ENCODE measurements around the gene KAT5. TPM values are rescaled to one million over a fixed set of nuclear protein-coding genes. Genes with fewer than 3 reads are reported as not detected.
"Not testable (repeated sequence)": the region's sequence is repeated elsewhere in the genome, so short reads cannot be mapped to it uniquely, and the experiment has no call there.

KAT5 gene
- total RNA-seq, 1 experiment from 2014 or later: 49.6 TPM

- H3K79me2 ChIP-seq (ENCODE audit: low read depth): no peaks in the 10 kb centered on the region
- H3K36me3 ChIP-seq (ENCODE audit: low read depth): no peaks in the 10 kb centered on the region
- TF ChIP-seq CTCF (conservative IDR thresholded peaks at IDR 0.05): no peak
- no peak for TF ChIP-seq EZH2 (IDR thresholded peaks at IDR 0.05; ENCODE audit: low read depth)
- H4K20me1 ChIP-seq (ENCODE audit: insufficient read depth): no peaks in the 10 kb centered on the region
- H3K27ac ChIP-seq: no peak overlapping the region
- peaks cover 21% of the 10 kb centered on the region; the same call in 1 of the 2 replicates for H3F3A ChIP-seq (ENCODE audit: insufficient read depth, low read depth)
- H3K9me3 ChIP-seq (ENCODE audit: insufficient read depth, low read depth): peaks cover 3% of the 10 kb centered on the region; the same call in 1 of the 2 replicates
- intact Hi-C loops (cut with micrococcal nuclease; ENCODE audit: unreplicated experiment): no loop called here
- CTCF ChIA-PET: interaction anchor here (0.6 kb wide), 1 partner anchor 12 kb away, joined by 3 read pairs; no protein-coding TSS in a partner anchor
- H2AFZ ChIP-seq: no peak overlapping the region
- POLR2A ChIA-PET (ENCODE audit: unreplicated experiment): no interaction called here
- H3K4me2 ChIP-seq: no peak overlapping the region
- DNase-seq: no peak
- H3K9me2 ChIP-seq (ENCODE audit: insufficient read depth): no peaks in the 10 kb centered on the region
- H3K4me3 ChIP-seq: no peak overlapping the region
- no peaks in the 10 kb centered on the region for H3K27me3 ChIP-seq (ENCODE audit: insufficient read depth, low read depth)
- BruUV-seq (replicated peaks): no TSS peak
- H3K4me1 ChIP-seq (replicated peaks; ENCODE audit: insufficient read depth): peaks cover 20% of the 10 kb centered on the region
Measured at GRCh38 chr11:65766535-65766934, 54.5 kb downstream of the KAT5 start.

- Histone ChIP-seq H3K4me3 (no peak overlapping the region), H3F3A (ENCODE audit: insufficient read depth, low read depth) (peaks cover 28% of the 10 kb centered on the region; the same call in 1 of the 2 replicates), H3K9me2 (ENCODE audit: insufficient read depth) (no peaks in the 10 kb centered on the region), H3K79me2 (ENCODE audit: low read depth) (no peaks in the 10 kb centered on the region), H3K27me3 (ENCODE audit: insufficient read depth, low read depth) (no peaks in the 10 kb centered on the region), H4K20me1 (ENCODE audit: insufficient read depth) (no peaks in the 10 kb centered on the region), H3K4me1 (replicated peaks; ENCODE audit: insufficient read depth) (peaks cover 20% of the 10 kb centered on the region), H3K36me3 (ENCODE audit: low read depth) (no peaks in the 10 kb centered on the region), H2AFZ (no peak overlapping the region), H3K9me3 (ENCODE audit: insufficient read depth, low read depth) (peaks cover 3% of the 10 kb centered on the region; the same call in 1 of the 2 replicates), H3K27ac (no peak overlapping the region), H3K4me2 (no peak overlapping the region)
- DNase-seq: no peak
- no TSS peak for BruUV-seq (replicated peaks)
- ChIA-PET POLR2A (ENCODE audit: unreplicated experiment) (no interaction called here), CTCF (interaction anchor here (0.6 to 0.7 kb wide), 5 partner anchors 9 to 1446 kb away, joined by 3 to 4 read pairs (median 3); no protein-coding TSS in a partner anchor)
- no peak for TF ChIP-seq EZH2 (IDR thresholded peaks at IDR 0.05; ENCODE audit: low read depth)
- no peak for TF ChIP-seq CTCF (conservative IDR thresholded peaks at IDR 0.05)
- intact Hi-C loops (cut with micrococcal nuclease; ENCODE audit: unreplicated experiment): no loop called here
Measured at GRCh38 chr11:65767406-65767805, 55.4 kb downstream of the KAT5 start.

- H3K27me3 ChIP-seq (ENCODE audit: insufficient read depth, low read depth); H4K20me1 ChIP-seq (ENCODE audit: insufficient read depth); H3K4me2 ChIP-seq; H2AFZ ChIP-seq; H3K36me3 ChIP-seq (ENCODE audit: low read depth); POLR2A ChIA-PET (ENCODE audit: unreplicated experiment); H3K9me2 ChIP-seq (ENCODE audit: insufficient read depth); H3K4me3 ChIP-seq; H3K9me3 ChIP-seq (ENCODE audit: insufficient read depth, low read depth); DNase-seq; intact Hi-C loops (cut with micrococcal nuclease; ENCODE audit: unreplicated experiment); H3K27ac ChIP-seq; BruUV-seq (replicated peaks); H3K79me2 ChIP-seq (ENCODE audit: low read depth): not testable (repeated sequence)
- peaks cover 28% of the 10 kb centered on the region; the same call in 1 of the 2 replicates for H3F3A ChIP-seq (ENCODE audit: insufficient read depth, low read depth)
- CTCF ChIA-PET: interaction anchor here (0.6 to 0.7 kb wide), 5 partner anchors 9 to 1445 kb away, joined by 3 to 4 read pairs (median 3); no protein-coding TSS in a partner anchor
- peaks cover 20% of the 10 kb centered on the region for H3K4me1 ChIP-seq (replicated peaks; ENCODE audit: insufficient read depth)
Measured at GRCh38 chr11:65767806-65768205, 55.8 kb downstream of the KAT5 start.

Other genes starting within 250 kb of the KAT5 start
- 6,494 and 7,852 TPM in 2 replicates for gene MALAT1, start 213.2 kb upstream of the KAT5 start, total RNA-seq (2021)
- gene SCYL1, start 187.2 kb upstream of the KAT5 start, total RNA-seq (2021): 106 and 135 TPM in 2 replicates
- gene LTBP3, start 153.9 kb upstream of the KAT5 start, total RNA-seq (2021): 455 and 553 TPM in 2 replicates
- 51.4 and 53.5 TPM in 2 replicates for gene ZNRD2, start 141.8 kb upstream of the KAT5 start, total RNA-seq (2021)
- gene FAM89B, start 139.7 kb upstream of the KAT5 start, total RNA-seq (2021): 51.7 and 53.3 TPM in 2 replicates
- gene EHBP1L1, start 136.2 kb upstream of the KAT5 start, total RNA-seq (2021): 123 and 170 TPM in 2 replicates
- 2.1 TPM in 1 of 2 replicates, not detected in the other for gene KCNK7, start 116.5 kb upstream of the KAT5 start, total RNA-seq (2021)
- 87.2 and 90.3 TPM in 2 replicates for gene MAP3K11, start 98.0 kb upstream of the KAT5 start, total RNA-seq (2021)
- gene PCNX3, start 96.5 kb upstream of the KAT5 start, total RNA-seq (2021): 76.9 and 85.9 TPM in 2 replicates
- 65.6 and 81.3 TPM in 2 replicates for gene SIPA1, start 74.2 kb upstream of the KAT5 start, total RNA-seq (2021)
- gene RELA, start 49.3 kb upstream of the KAT5 start, total RNA-seq (2021): 59.5 and 86.8 TPM in 2 replicates
- 31.8 and 42.4 TPM in 2 replicates for gene RNASEH2C, start 8.5 kb downstream of the KAT5 start, total RNA-seq (2021)
- gene AP5B1, start 68.7 kb downstream of the KAT5 start, total RNA-seq (2021): 20.8 and 28.0 TPM in 2 replicates
- gene OVOL1, start 74.8 kb downstream of the KAT5 start, total RNA-seq (2021): 10.2 and 10.5 TPM in 2 replicates
- not detected in 2 replicates for gene SNX32, start 121.7 kb downstream of the KAT5 start, total RNA-seq (2021)
- 1,598 and 1,798 TPM in 2 replicates for gene CFL1, start 145.9 kb downstream of the KAT5 start, total RNA-seq (2021)
- 62.7 and 64.2 TPM in 2 replicates for gene MUS81, start 148.2 kb downstream of the KAT5 start, total RNA-seq (2021)
- 18.1 and 32.3 TPM in 2 replicates for gene EFEMP2, start 160.5 kb downstream of the KAT5 start, total RNA-seq (2021)
- gene CTSW, start 167.6 kb downstream of the KAT5 start, total RNA-seq (2021): not detected in 2 replicates
- 105 and 141 TPM in 2 replicates for gene FIBP, start 176.2 kb downstream of the KAT5 start, total RNA-seq (2021)
- 45.0 and 95.0 TPM in 2 replicates for gene CCDC85B, start 178.4 kb downstream of the KAT5 start, total RNA-seq (2021)
- 58.8 and 69.9 TPM in 2 replicates for gene FOSL1, start 188.1 kb downstream of the KAT5 start, total RNA-seq (2021)
- 36.5 and 43.9 TPM in 2 replicates for gene C11orf68, start 206.8 kb downstream of the KAT5 start, total RNA-seq (2021)
- 196 and 220 TPM in 2 replicates for gene DRAP1, start 207.2 kb downstream of the KAT5 start, total RNA-seq (2021)
- gene TSGA10IP, start 233.2 kb downstream of the KAT5 start, total RNA-seq (2021): not detected in 2 replicates
- gene SART1, start 249.5 kb downstream of the KAT5 start, total RNA-seq (2021): 74.6 and 78.8 TPM in 2 replicates